ENCODE data around the gene GADD45G. TPM values are rescaled to one million over a fixed set of nuclear protein-coding genes. Genes with fewer than 3 reads are reported as not detected.
A peak's percentile ranks its signal among the peaks of the same experiment; 100 is the strongest.

GADD45G gene
- total and polyA plus RNA-seq, 8 donors: 9.5 to 220 (median 21.1) TPM

GRCh38 chr9:89567649-89568048, 37.2 kb upstream of the GADD45G start:
- no peak for DNase-seq
- H3K4me1 ChIP-seq: peaks cover 0 to 3% (median under 1%) of the 10 kb centered on the region in 3 donors
- 95 to 96% methylated on average over 2 of the region's 2 CpGs for WGBS, 2 donors
- H3K27me3 ChIP-seq: no peaks in the 10 kb centered on the region
- FAIRE-seq: no peak
- TF ChIP-seq CTCF (IDR thresholded peaks at IDR 0.05): no peak
- H3K9me3 ChIP-seq: no peaks in the 10 kb centered on the region
- H3K4me3 ChIP-seq: no peak overlapping the region
- ATAC-seq: no peak
- intact Hi-C loops (cut with DNase I): no loop called here
- no peaks in the 10 kb centered on the region for H3K36me3 ChIP-seq
- no peak overlapping the region for H3K27ac ChIP-seq

GRCh38 chr9:89574309-89574708, 30.5 kb upstream of the GADD45G start:
- intact Hi-C loops (cut with DNase I): loop anchor here in 1 of 3 donors (10.0 kb wide), 1 partner anchor 1460 kb away; no protein-coding TSS in a partner anchor
- FAIRE-seq: no peak
- ATAC-seq: no peak

GRCh38 chr9:89576404-89576839, 28.4 kb upstream of the GADD45G start:
- intact Hi-C loops (cut with DNase I): loop anchor here in 1 of 3 donors (10.0 kb wide), 1 partner anchor 1458 kb away; no protein-coding TSS in a partner anchor
- DNase-seq (peak in 1 of 6 donors; percentile 10), ATAC-seq (peak in 2 of 4 donors; percentile 32 to 40)

More at GRCh38 chr9:89574309-89574708, 30.5 kb upstream of the GADD45G start:
- Histone ChIP-seq H3K4me3 (no peak overlapping the region), H3K4me1 (no peaks in the 10 kb centered on the region), H3K27ac (no peak overlapping the region), H3K9me3 (no peaks in the 10 kb centered on the region), H3K27me3 (no peaks in the 10 kb centered on the region), H3K36me3 (no peaks in the 10 kb centered on the region)
- 56 to 60% methylated on average over 4 of the region's 4 CpGs for WGBS, 2 donors
- TF ChIP-seq CTCF (IDR thresholded peaks at IDR 0.05): no peak
- peak in 1 of 6 donors; percentile 2 for DNase-seq

GRCh38 chr9:89577363-89577762, 27.4 kb upstream of the GADD45G start:
- Histone ChIP-seq H3K9me3 (no peaks in the 10 kb centered on the region), H3K36me3 (no peaks in the 10 kb centered on the region), H3K4me1 (no peaks in the 10 kb centered on the region), H3K27ac (no peak overlapping the region), H3K27me3 (no peaks in the 10 kb centered on the region), H3K4me3 (no peak overlapping the region)
- DNase-seq: no peak
- TF ChIP-seq CTCF (IDR thresholded peaks at IDR 0.05): no peak
- WGBS, 2 donors: 86% methylated on average over 3 of the region's 3 CpGs
- intact Hi-C loops (cut with DNase I): loop anchor here in 1 of 3 donors (10.0 kb wide), 1 partner anchor 1457 kb away; no protein-coding TSS in a partner anchor
- FAIRE-seq: no peak
- ATAC-seq: no peak

More at GRCh38 chr9:89576404-89576839, 28.4 kb upstream of the GADD45G start:
- Histone ChIP-seq H3K9me3 (no peaks in the 10 kb centered on the region), H3K27me3 (no peaks in the 10 kb centered on the region), H3K4me3 (no peak overlapping the region), H3K27ac (no peak overlapping the region), H3K4me1 (no peaks in the 10 kb centered on the region), H3K36me3 (no peaks in the 10 kb centered on the region)
- peak; percentile 97 for FAIRE-seq
- WGBS, 2 donors: 14 to 25% methylated on average over 4 of the region's 4 CpGs
- TF ChIP-seq CTCF (IDR thresholded peaks at IDR 0.05): peak; percentile 58 to 82 (median 70)

GRCh38 chr9:89579741-89580385, 24.9 kb upstream of the GADD45G start:
- 81 to 89% methylated on average over 12 of the region's 12 CpGs for WGBS, 2 donors

More at GRCh38 chr9:89579741-89580385, 24.9 kb upstream of the GADD45G start:
- FAIRE-seq: no peak
- peak in 1 of 6 donors; percentile 27 for DNase-seq
- no peak for ATAC-seq
- H3K27ac ChIP-seq: no peak overlapping the region
- H3K9me3 ChIP-seq: no peaks in the 10 kb centered on the region
- no peak overlapping the region for H3K4me3 ChIP-seq
- H3K36me3 ChIP-seq: no peaks in the 10 kb centered on the region
- H3K27me3 ChIP-seq: no peaks in the 10 kb centered on the region
- no peaks in the 10 kb centered on the region for H3K4me1 ChIP-seq
- no peak for TF ChIP-seq CTCF (IDR thresholded peaks at IDR 0.05)
- intact Hi-C loops (cut with DNase I): loop anchor here in 1 of 3 donors (10.0 kb wide), 1 partner anchor 1455 kb away; no protein-coding TSS in a partner anchor
